GM10266 (cell line): ENCODE data around the gene NDUFS8.

Experiments
- DNase-seq: peaks from one replicate; pipeline ENCODE4 v3.0.0; 2012; ENCODE audit errors: extremely low spot score
- CTCF ChIP-seq: IDR thresholded peaks from 2 replicates; pipeline ENCODE4 v1.5.1; 2012; ENCODE audit warnings: mild to moderate bottlenecking, low read depth; ENCODE audit not compliant: control insufficient read depth, insufficient read depth; ENCODE audit errors: missing control alignments

The NDUFS8 gene

DNA sequence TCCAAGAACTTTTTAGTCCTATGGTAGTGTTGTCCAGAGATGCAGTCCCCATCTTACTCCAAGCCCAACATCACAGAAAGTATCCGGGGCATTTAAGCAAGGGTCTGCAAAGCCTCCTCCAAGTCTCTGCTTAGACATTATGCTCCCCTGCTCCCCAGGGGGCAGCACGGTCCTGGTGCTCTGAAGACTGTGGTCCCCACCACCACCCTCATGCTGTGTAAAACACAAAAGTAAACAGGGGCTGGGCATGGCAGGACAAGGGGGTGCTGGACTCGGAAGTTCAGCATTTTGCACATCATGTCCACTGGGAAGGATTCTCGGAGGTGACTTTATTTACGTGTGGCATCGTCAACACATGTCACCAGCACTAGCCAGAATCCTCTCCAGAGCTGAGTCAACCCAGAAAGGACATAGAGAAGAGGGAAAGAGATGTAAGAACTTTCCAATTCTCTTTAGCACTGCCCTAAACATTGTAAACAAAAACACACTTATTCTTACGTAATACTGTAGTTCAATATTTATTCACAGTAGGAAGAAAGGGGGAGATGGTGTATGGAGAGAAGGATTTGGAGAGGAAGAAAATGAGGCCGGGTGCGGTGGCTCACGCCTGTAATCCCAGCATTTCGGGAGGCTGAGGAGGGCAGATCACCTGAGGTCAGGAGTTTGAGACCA is 46.0 kb downstream of the NDUFS8 start:
- peak; percentile 31 for TF ChIP-seq CTCF
- DNase-seq = peak; percentile 22

- DNase-seq = peak; percentile 26
- TF ChIP-seq CTCF = no peak
Measured at GRCh38 chr11:68077617-68078582, 47.4 kb downstream of the NDUFS8 start.

- TF ChIP-seq CTCF = no peak
- no peak for DNase-seq
Measured at GRCh38 chr11:68080860-68081259, 50.4 kb downstream of the NDUFS8 start.

GRCh38 chr11:68081691-68082090 is 51.2 kb downstream of the NDUFS8 start:
- TF ChIP-seq CTCF = no peak
- no peak for DNase-seq

DNA sequence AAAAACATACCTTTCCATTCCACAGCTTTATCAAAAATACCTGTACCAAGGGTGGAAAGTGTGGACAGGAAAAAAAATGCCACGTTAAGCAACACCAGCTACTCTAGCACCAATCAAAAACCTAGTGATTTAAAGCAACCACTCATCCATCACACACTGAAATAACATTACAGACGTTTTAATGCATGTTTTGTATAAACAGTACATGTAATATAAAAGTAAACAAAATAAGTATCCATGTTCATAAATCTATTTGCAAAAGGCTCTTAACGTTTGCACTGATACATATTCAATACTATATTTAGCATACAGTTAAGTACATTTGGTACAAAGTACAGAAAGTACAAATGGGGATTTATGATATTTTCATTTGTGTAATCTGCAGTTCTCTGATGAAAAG is 52.0 kb downstream of the NDUFS8 start:
- DNase-seq = no peak
- no peak for TF ChIP-seq CTCF

DNA sequence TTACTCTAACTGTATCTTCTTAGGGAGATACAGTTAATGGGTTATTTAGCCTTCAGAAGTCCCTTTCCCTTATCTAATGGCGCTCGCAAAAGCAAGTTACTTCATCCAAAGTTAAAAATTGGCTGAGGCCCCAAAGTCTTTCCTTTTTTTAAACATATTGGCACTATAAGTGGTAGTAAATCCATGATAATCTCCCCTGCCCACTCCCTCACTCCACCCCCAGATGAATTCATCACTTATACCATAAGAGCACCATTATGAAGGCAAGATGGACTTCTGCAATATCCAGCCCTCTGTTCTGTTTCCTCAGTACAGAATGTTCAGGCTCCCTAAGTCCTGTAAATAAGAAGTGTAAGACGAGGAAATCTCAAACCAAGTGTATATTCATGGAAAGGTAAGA is 53.0 kb downstream of the NDUFS8 start:
- TF ChIP-seq CTCF = no peak
- DNase-seq = no peak
